Nephron (organoid): Measurements from ENCODE around the gene REV1.

ENCODE experiments used
- H3K27ac Mint-ChIP-seq, 3 experiments: 2 replicates each; pipeline ENCODE4 v1.8.0; 2020; ENCODE audit warnings: mixed read lengths in 3 of 3, mild to moderate bottlenecking in 2 of 3, moderate library complexity in 1 of 3
- H3K27me3 Mint-ChIP-seq: 2 replicates; pipeline ENCODE4 v1.8.0; 2021; ENCODE audit warnings: low read depth, mild to moderate bottlenecking, moderate library complexity, mixed read lengths
- H3K36me3 Mint-ChIP-seq: 2 replicates; pipeline ENCODE4 v1.8.0; 2020; ENCODE audit warnings: low read depth, mixed read lengths
- H3K4me1 Mint-ChIP-seq: 2 replicates; pipeline ENCODE4 v1.8.0; 2020; ENCODE audit warnings: mixed read lengths
- H3K4me3 Mint-ChIP-seq, 3 experiments: 2 replicates each; pipeline ENCODE4 v1.8.0; 2020; ENCODE audit warnings: mild to moderate bottlenecking in 3 of 3, mixed read lengths in 3 of 3, moderate library complexity in 2 of 3
- H3K9me3 Mint-ChIP-seq: 2 replicates; pipeline ENCODE4 v1.8.0; 2020; ENCODE audit warnings: mixed read lengths
- CTCF ChIP-seq, 3 experiments: fragments of 200-600 bp; sonication (generic); IDR thresholded peaks; one replicate each; pipeline ENCODE4 v1.5.0; 2021; ENCODE audit warnings: antibody characterized with exemption in 3 of 3; ENCODE audit not compliant: unreplicated experiment in 3 of 3

The REV1 gene

DNA sequence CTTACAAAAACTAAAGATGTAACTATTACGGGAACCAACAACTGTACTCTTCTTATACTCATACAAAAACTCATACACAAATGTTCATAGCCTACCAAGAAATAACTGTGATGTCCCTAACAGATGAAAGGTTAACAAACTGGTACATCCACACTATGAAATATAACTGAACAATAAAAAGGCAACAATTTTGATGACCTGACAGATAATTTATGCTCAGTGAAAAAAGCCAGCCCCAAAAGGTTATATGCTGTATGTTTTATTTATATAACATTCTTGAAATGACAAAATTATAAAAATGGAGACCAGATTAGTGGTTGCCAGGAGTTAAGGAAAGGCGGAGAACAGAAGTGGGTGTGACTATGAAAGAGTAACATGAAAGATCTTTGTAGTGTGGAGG is 31.3 kb downstream of the REV1 start:
- peaks cover 9% of the 10 kb centered on the region for H3K9me3 Mint-ChIP-seq
- H3K27ac Mint-ChIP-seq = no peak overlapping the region
- TF ChIP-seq CTCF (IDR thresholded peaks at IDR 0.05; ENCODE audit: unreplicated experiment in 3 of 3) = no peak
- H3K4me1 Mint-ChIP-seq = no peaks in the 10 kb centered on the region
- H3K36me3 Mint-ChIP-seq = peaks cover 80% of the 10 kb centered on the region
- H3K4me3 Mint-ChIP-seq = no peak overlapping the region
- H3K27me3 Mint-ChIP-seq = no peaks in the 10 kb centered on the region

- no peak for TF ChIP-seq CTCF (IDR thresholded peaks at IDR 0.05; ENCODE audit: unreplicated experiment in 3 of 3)
- H3K4me1 Mint-ChIP-seq = peaks cover 4% of the 10 kb centered on the region
- peak overlapping the region; percentile 53 to 88 (median 78) for H3K27ac Mint-ChIP-seq
- H3K9me3 Mint-ChIP-seq = no peaks in the 10 kb centered on the region
- H3K27me3 Mint-ChIP-seq = no peaks in the 10 kb centered on the region
- H3K4me3 Mint-ChIP-seq = no peak overlapping the region
- H3K36me3 Mint-ChIP-seq = peaks cover 66% of the 10 kb centered on the region
Measured at GRCh38 chr2:99451686-99452085, 38.1 kb downstream of the REV1 start.

DNA sequence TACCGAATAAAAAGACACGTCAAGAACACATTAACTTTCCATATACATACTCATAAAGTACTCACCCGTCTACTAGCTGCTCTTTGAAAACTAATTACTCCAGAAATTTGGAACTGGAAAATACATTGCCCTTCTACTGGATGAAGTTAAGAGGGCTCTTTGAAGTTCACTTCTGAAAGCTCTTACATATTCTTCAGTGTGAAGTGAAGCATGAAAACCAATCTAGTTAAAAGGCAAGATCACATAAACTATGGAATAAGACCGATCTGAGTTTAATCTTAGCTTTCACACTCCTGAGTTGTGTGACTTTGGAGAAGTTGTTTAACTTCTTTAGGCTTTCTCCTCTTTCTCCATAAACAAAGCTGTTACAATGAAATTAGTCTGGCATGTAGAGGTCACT is 38.5 kb downstream of the REV1 start:
- no peaks in the 10 kb centered on the region for H3K27me3 Mint-ChIP-seq
- H3K4me3 Mint-ChIP-seq = no peak overlapping the region
- H3K4me1 Mint-ChIP-seq = peaks cover 4% of the 10 kb centered on the region
- peak overlapping the region; percentile 53 to 88 (median 78) for H3K27ac Mint-ChIP-seq
- no peaks in the 10 kb centered on the region for H3K9me3 Mint-ChIP-seq
- H3K36me3 Mint-ChIP-seq = peaks cover 66% of the 10 kb centered on the region
- no peak for TF ChIP-seq CTCF (IDR thresholded peaks at IDR 0.05; ENCODE audit: unreplicated experiment in 3 of 3)

DNA sequence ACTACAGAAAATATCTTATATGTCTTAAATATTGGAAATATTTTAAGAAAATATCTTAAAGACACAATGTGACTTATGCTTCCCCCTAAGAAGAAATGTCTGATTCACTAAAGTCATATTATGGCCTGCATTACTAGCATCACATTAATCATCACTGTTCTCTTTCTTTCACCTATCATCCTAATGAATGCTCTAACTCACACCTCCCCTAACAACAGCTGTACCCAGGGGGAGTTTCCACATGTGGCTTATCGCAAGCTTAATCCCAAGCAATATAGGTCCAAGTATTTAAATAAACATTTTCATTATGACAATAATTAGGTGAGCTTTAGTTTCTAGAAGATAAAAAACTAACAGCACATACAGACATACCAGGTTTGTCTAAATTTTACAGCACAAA is 39.6 kb downstream of the REV1 start:
- no peaks in the 10 kb centered on the region for H3K9me3 Mint-ChIP-seq
- no peak for TF ChIP-seq CTCF (IDR thresholded peaks at IDR 0.05; ENCODE audit: unreplicated experiment in 3 of 3)
- peak overlapping the region; percentile 53 to 81 (median 65) for H3K27ac Mint-ChIP-seq
- peaks cover 4% of the 10 kb centered on the region for H3K4me1 Mint-ChIP-seq
- no peak overlapping the region for H3K4me3 Mint-ChIP-seq
- H3K27me3 Mint-ChIP-seq = no peaks in the 10 kb centered on the region
- H3K36me3 Mint-ChIP-seq = peaks cover 57% of the 10 kb centered on the region

DNA sequence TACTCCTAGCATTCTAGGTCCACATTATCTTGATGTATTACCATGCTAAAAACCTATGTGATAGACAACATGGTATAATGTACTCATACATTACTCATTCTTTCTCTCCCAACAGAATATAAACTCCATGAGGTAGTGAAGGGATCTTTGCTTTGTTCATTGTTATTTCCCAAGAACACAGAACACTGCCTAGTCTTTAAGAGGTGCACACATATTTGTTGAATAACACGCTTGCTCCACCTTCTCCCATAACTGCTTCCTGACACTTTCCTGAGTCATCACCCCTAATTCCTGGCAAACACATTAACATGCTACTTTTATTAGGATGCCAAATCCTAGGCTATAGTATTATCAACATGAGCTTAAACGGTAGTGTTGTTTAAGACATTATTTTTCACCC is 41.3 kb downstream of the REV1 start:
- H3K4me1 Mint-ChIP-seq = peaks cover 4% of the 10 kb centered on the region
- H3K9me3 Mint-ChIP-seq = no peaks in the 10 kb centered on the region
- H3K27ac Mint-ChIP-seq = peak overlapping the region; percentile 7 to 61 (median 31)
- TF ChIP-seq CTCF (IDR thresholded peaks at IDR 0.05; ENCODE audit: unreplicated experiment in 3 of 3) = no peak
- no peak overlapping the region for H3K4me3 Mint-ChIP-seq
- H3K36me3 Mint-ChIP-seq = peaks cover 44% of the 10 kb centered on the region
- no peaks in the 10 kb centered on the region for H3K27me3 Mint-ChIP-seq

- no peak for TF ChIP-seq CTCF (IDR thresholded peaks at IDR 0.05; ENCODE audit: unreplicated experiment in 3 of 3)
- no peaks in the 10 kb centered on the region for H3K9me3 Mint-ChIP-seq
- H3K27me3 Mint-ChIP-seq = no peaks in the 10 kb centered on the region
- no peak overlapping the region for H3K4me3 Mint-ChIP-seq
- H3K27ac Mint-ChIP-seq = peak overlapping the region in 1 of 3 experiments; percentile 18
- no peaks in the 10 kb centered on the region for H3K4me1 Mint-ChIP-seq
- peaks cover 31% of the 10 kb centered on the region for H3K36me3 Mint-ChIP-seq
Measured at GRCh38 chr2:99445065-99445464, 44.8 kb downstream of the REV1 start.
